Measurements from ENCODE around the gene ROCK2. TPM values are rescaled to one million over a fixed set of nuclear protein-coding genes. Genes with fewer than 3 reads are reported as not detected.

ROCK2 gene
- total and polyA plus RNA-seq, 2 of the 13 experiments (the other 11 are each of a cell fraction or from before 2014, with no cell fraction given) = 38.1 to 119 TPM

DNA sequence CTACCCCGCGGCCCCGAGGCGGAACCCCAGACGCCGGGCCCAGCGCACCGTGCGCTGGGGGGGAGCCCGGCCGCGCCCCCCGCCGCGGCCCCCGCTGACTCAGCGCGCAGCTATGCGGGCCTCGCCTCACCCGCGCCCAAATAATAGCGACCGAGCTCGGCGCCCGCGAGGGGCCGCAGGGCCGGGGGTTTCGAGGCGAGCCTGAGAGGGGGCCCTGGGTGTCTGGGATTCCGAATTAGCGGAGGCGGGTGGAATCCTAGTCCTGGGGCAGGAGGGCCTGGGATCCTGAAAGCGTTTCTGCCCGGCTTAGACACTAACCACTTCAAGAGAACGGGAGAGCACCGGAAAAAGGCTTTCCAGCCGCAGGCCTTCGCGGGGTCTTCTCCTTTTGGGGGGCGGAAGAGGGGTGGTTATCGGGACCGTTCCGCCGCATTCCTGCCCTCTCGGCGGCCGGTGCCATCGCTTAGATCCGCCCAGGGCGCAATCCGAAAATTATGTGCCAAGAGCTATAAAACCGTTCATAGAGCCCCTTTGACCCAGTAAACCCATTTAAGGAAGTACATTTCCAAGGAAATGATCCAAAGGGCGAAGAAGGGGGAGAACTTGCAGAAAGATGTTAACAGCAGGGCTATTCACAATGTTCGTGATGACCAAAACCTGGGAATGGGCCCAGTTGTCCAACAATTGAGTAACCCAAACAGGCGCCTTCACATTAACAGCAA is 681 bp upstream of the ROCK2 start (continued):
- 0 out of 2 replicates have a peak, but pooled peaks have one; percentile 74 for TF ChIP-seq ATF6 (CRISPR knock-in tag; conservative IDR thresholded peaks at IDR 0.05)
- TF ChIP-seq MXD3 (CRISPR knock-in tag; IDR thresholded peaks at IDR 0.05) = peak; percentile 68
- peak; percentile 63 for TF ChIP-seq TFDP1 (CRISPR knock-in tag; IDR thresholded peaks at IDR 0.05; ENCODE audit: borderline replicate concordance)
- TF ChIP-seq RELA (CRISPR knock-in tag; IDR thresholded peaks at IDR 0.05) = 0 out of 2 replicates have a peak, but pooled peaks have one; percentile 10
- no peak for TF ChIP-seq REPIN1 (CRISPR knock-in tag; IDR thresholded peaks at IDR 0.05; ENCODE audit: borderline replicate concordance, low read depth)
- TF ChIP-seq IKZF4 (CRISPR knock-in tag; IDR thresholded peaks at IDR 0.05; ENCODE audit: borderline replicate concordance, low read depth, not compliant biosample characterization) = peak; percentile 62
- 0 out of 2 replicates have a peak, but pooled peaks have one; percentile 14 for TF ChIP-seq GFI1 (CRISPR knock-in tag; IDR thresholded peaks at IDR 0.05; ENCODE audit: borderline replicate concordance)
- TF ChIP-seq, protein P1, sequence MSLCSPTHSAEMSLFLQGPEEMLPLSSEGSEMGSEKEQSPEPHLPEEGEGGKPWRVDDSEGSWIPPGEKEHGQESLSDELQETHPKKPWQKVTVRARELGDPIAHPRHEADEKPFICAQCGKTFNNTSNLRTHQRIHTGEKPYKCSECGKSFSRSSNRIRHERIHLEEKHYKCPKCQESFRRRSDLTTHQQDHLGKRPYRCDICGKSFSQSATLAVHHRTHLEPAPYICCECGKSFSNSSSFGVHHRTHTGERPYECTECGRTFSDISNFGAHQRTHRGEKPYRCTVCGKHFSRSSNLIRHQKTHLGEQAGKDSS (CRISPR knock-in tag; IDR thresholded peaks at IDR 0.05; ENCODE audit: borderline replicate concordance, low read depth) = no peak
- TF ChIP-seq SNAPC2 (CRISPR knock-in tag; IDR thresholded peaks at IDR 0.05) = 0 out of 2 replicates have a peak, but pooled peaks have one; percentile 4
- TF ChIP-seq GTF3A (CRISPR knock-in tag; conservative IDR thresholded peaks at IDR 0.05) = 0 out of 2 replicates have a peak, but pooled peaks have one; percentile 27
- TF ChIP-seq ZBTB43 (CRISPR knock-in tag; conservative IDR thresholded peaks at IDR 0.05) = 0 out of 2 replicates have a peak, but pooled peaks have one; percentile 12
- TF ChIP-seq, protein P2, sequence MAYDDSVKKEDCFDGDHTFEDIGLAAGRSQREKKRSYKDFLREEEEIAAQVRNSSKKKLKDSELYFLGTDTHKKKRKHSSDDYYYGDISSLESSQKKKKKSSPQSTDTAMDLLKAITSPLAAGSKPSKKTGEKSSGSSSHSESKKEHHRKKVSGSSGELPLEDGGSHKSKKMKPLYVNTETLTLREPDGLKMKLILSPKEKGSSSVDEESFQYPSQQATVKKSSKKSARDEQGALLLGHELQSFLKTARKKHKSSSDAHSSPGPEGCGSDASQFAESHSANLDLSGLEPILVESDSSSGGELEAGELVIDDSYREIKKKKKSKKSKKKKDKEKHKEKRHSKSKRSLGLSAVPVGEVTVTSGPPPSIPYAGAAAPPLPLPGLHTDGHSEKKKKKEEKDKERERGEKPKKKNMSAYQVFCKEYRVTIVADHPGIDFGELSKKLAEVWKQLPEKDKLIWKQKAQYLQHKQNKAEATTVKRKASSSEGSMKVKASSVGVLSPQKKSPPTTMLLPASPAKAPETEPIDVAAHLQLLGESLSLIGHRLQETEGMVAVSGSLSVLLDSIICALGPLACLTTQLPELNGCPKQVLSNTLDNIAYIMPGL (CRISPR knock-in tag; IDR thresholded peaks at IDR 0.05; ENCODE audit: borderline replicate concordance in 1 of 2, low read depth in 1 of 2) = peak; percentile 34 to 70; a peak in 2 of 4 replicates
- peak; percentile 67 for TF ChIP-seq SAP130 (CRISPR knock-in tag; IDR thresholded peaks at IDR 0.05; ENCODE audit: low read depth)
- TF ChIP-seq CSRNP1 (CRISPR knock-in tag; IDR thresholded peaks at IDR 0.05) = peak; percentile 73; the same call in 1 of the 2 replicates
- 0 out of 2 replicates have a peak, but pooled peaks have one; percentile 8 for TF ChIP-seq ZNF24 (IDR thresholded peaks at IDR 0.05)
- no peak for TF ChIP-seq ZNF225 (CRISPR knock-in tag; IDR thresholded peaks at IDR 0.05)
- peak; percentile 83 for TF ChIP-seq AGO1 (IDR thresholded peaks at IDR 0.05; ENCODE audit: low read depth, low read length, poor library complexity, severe bottlenecking)

Measured in HepG2 (cell line).